Measurements from ENCODE around the gene TBC1D8. TPM values are rescaled to one million over a fixed set of nuclear protein-coding genes. Genes with fewer than 3 reads are reported as not detected.

TBC1D8 gene
- total and polyA plus RNA-seq, 2 of the 13 experiments (the other 11 are each of a cell fraction or from before 2014, with no cell fraction given) = 45.1 to 95.4 TPM

- TF ChIP-seq BORCS8-MEF2B (CRISPR knock-in tag; IDR thresholded peaks at IDR 0.05) (no peak), MEIS1 (CRISPR knock-in tag; IDR thresholded peaks at IDR 0.05; ENCODE audit: borderline replicate concordance) (no peak), TEAD2 (CRISPR knock-in tag; IDR thresholded peaks at IDR 0.05) (no peak), MYPOP (CRISPR knock-in tag; IDR thresholded peaks at IDR 0.05) (peak; percentile 48; the same call in 1 of the 2 replicates), TAF15 (IDR thresholded peaks at IDR 0.05; ENCODE audit: low read depth, low read length, poor library complexity, severe bottlenecking) (no peak), KLF12 (CRISPR knock-in tag; IDR thresholded peaks at IDR 0.05; ENCODE audit: borderline replicate concordance) (no peak), STAG1 (CRISPR knock-in tag; IDR thresholded peaks at IDR 0.05) (peak; percentile 17; the same call in 1 of the 2 replicates), MEF2D (CRISPR knock-in tag; IDR thresholded peaks at IDR 0.05) (peak; percentile 68; the same call in 1 of the 2 replicates), ZNF564 (CRISPR knock-in tag; IDR thresholded peaks at IDR 0.05) (peak; percentile 59; the same call in 1 of the 2 replicates), CREBL2 (CRISPR knock-in tag; IDR thresholded peaks at IDR 0.05; ENCODE audit: borderline replicate concordance) (no peak), ZNF232 (CRISPR knock-in tag; IDR thresholded peaks at IDR 0.05; ENCODE audit: borderline replicate concordance) (no peak), RBM39 (IDR thresholded peaks at IDR 0.05; ENCODE audit: low read depth, low read length, poor library complexity, severe bottlenecking) (no peak), SMAD9 (CRISPR knock-in tag; IDR thresholded peaks at IDR 0.05) (no peak), ZNF431 (CRISPR knock-in tag; IDR thresholded peaks at IDR 0.05; ENCODE audit: borderline replicate concordance, low read depth) (no peak), NONO (IDR thresholded peaks at IDR 0.05) (no peak), NONO (CRISPR knock-in tag; conservative IDR thresholded peaks at IDR 0.05) (no peak), MTA3 (CRISPR knock-in tag; IDR thresholded peaks at IDR 0.05) (no peak), ZNF816 (CRISPR knock-in tag; IDR thresholded peaks at IDR 0.05; ENCODE audit: borderline replicate concordance) (peak; percentile 87; the same call in 1 of the 2 replicates), BRD4 (CRISPR knock-in tag; IDR thresholded peaks at IDR 0.05) (no peak), FOXP4 (CRISPR knock-in tag; IDR thresholded peaks at IDR 0.05) (no peak), PHF5A (CRISPR knock-in tag; IDR thresholded peaks at IDR 0.05; ENCODE audit: low read depth, unreplicated experiment) (no peak), MAFK (conservative IDR thresholded peaks at IDR 0.05 in 1 of 2, IDR thresholded peaks at IDR 0.05 in 1 of 2; ENCODE audit: low read length in 2 of 2) (no peak), SUZ12 (IDR thresholded peaks at IDR 0.05; ENCODE audit: low read depth, low read length) (no peak), ATF7-NPFF (CRISPR knock-in tag; IDR thresholded peaks at IDR 0.05; ENCODE audit: low read depth) (0 out of 2 replicates have a peak, but pooled peaks have one; percentile 28), ZNF253 (CRISPR knock-in tag; IDR thresholded peaks at IDR 0.05; ENCODE audit: borderline replicate concordance) (no peak), ZNF547 (CRISPR knock-in tag; IDR thresholded peaks at IDR 0.05) (no peak; the same call in 1 of the 2 replicates), ZMAT5 (CRISPR knock-in tag; IDR thresholded peaks at IDR 0.05; ENCODE audit: borderline replicate concordance, low read depth) (no peak)
Observed at GRCh38 chr2:101149241-101150192, 1.7 kb downstream of the TBC1D8 start (continued).

All from HepG2 (cell line).